Occipital lobe (tissue), 2 donors: ENCODE measurements around the gene KIF2C. TPM values are rescaled to one million over a fixed set of nuclear protein-coding genes. Genes with fewer than 3 reads are reported as not detected.

Experiments used
- DNase-seq: peaks from one replicate; lab custom pipeline; 2025; lab: John Stamatoyannopoulos, UW
- total RNA-seq: library from RNA; depleted of rRNA; stranded (reverse); fragments of >200 nt; gene quantifications from one replicate; pipeline ENCODE4 v1.2.3, GENCODE V29; 2014

Gene KIF2C
- total RNA-seq, 1 donor from 2014 or later = 2.5 TPM

DNA sequence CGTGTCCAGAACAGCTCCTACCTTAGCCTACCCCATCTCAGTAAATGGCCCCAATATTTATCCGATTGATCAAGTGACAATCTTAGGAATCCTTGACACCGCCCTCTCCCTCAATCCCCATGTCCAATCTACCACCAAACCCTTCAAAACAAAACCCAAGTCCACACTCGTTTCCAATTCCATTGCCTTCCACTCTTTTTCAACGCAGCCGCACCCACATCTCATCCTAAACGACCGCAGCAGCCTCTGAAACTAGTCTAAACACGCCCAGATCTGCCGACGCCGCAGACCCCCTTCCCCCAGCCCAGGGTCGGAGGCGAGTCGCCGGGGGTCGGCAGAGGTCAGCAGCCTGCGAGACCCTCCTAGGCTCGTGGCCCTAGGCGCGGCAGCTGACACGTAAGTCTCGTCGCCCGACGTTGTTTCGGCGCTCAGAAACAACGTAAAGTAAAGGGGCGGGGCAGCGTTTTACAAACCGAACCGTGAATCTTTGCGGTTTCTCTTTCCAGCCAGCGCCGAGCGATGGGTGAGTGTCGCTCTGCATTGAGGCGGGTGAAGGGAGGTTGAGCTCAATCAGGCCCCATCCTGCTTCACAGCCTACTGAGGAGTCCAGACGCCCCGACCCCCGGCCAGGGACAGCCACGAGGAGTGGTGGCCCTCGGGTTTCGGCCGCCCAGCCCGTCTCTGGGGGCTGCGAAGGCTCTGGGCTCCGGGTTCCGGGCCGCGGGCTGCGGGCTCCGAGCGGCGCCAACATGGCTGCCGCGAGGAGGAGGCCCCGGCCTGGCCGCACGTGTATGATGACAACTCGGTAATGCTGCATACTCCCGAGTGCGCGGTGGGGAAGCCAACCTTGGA, 35.7 kb downstream of the KIF2C start, which contains the start of gene RPS8:
TSS of gene RPS8 (plus strand) at position 463 of the 852 bp plus-strand sequence. CDS start at position 520, 57 bp downstream.
- peak; percentile 86 for DNase-seq

DNA sequence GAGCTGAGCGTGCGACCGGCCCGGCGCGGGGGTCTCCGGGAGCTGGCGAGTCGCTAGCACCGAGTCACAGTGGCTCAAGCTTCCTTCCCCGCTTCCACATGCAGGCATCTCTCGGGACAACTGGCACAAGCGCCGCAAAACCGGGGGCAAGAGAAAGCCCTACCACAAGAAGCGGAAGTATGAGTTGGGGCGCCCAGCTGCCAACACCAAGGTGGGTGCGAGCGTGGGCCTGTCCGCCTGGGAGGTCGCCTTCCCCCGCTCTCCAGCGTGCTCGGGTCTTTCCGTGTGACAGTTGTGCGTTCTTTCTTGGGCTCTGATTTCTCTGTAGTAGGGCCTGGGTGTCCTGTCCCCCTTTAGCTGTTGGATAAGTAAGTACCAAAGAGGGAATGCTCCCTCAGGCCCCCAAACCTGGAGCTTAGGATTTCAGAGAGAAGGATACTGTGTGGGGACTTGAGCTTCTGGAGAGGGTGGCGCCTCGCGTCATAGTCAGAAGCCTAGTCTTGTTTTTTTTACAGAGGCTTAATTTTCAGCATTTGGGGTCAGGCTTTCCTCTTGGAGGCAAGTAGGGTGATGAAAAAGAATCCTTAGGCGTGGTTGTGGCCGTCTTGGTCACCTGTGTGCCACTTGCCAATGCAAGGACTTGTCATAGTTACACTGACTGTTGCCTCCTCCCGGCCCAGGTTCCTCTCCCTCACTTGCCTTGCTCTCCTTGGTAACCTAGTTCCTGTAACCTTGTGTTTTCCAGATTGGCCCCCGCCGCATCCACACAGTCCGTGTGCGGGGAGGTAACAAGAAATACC, 36.5 kb downstream of the KIF2C start:
- no peak for DNase-seq

DNA sequence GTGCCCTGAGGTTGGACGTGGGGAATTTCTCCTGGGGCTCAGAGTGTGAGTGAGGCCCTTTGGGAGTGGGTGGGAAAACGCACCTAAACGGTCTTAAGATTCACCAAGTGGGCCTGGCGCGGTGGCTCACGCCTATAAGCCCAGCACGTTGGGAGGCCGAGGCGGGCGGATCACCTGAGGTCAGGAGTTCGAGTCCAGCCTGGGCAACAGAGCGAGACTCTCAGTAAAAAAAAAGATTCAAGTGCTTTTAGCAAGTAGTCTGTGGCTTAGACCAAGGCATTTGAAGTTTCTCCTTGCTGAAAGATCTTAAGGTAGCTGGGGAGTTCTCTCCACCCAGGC, 37.1 kb downstream of the KIF2C start:
- DNase-seq = no peak

DNA sequence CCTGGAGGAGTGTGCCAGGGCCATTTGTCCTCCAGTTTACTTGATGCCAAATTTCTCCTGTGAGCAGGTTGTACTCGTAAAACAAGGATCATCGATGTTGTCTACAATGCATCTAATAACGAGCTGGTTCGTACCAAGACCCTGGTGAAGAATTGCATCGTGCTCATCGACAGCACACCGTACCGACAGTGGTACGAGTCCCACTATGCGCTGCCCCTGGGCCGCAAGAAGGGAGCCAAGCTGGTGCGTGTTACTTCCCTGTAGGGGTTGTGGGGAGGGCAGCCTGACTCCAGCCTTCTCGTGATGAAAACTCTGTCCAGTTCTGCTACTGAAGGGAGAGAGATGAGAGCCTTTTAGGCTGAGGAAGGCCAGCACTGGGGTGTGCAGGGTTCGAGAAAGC, 37.9 kb downstream of the KIF2C start:
- no peak for DNase-seq

DNA sequence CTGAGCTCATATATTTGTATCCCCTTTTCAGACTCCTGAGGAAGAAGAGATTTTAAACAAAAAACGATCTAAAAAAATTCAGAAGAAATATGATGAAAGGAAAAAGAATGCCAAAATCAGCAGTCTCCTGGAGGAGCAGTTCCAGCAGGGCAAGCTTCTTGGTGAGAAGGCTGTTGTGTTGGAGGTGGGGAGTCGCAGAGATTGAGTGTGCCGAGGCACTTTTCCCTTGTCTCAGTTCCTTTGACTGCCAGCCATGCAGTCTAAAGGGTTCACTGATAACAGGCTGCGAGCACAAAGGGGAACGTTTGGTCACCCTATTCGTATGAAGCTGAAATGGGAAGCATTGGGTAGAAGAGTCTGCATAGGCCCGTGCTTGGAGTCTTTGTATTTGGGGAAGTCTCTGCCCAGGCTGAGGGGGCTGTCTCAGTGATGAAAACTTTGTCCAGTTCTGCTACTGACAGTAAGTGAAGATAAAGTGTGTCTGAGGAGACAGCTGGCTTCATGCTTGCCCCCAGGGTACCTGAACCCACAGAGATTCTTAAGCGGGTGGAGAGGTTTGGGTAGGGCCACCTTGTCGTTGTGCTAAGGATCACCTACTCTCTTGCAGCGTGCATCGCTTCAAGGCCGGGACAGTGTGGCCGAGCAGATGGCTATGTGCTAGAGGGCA, 38.5 kb downstream of the KIF2C start:
- DNase-seq = no peak

DNA sequence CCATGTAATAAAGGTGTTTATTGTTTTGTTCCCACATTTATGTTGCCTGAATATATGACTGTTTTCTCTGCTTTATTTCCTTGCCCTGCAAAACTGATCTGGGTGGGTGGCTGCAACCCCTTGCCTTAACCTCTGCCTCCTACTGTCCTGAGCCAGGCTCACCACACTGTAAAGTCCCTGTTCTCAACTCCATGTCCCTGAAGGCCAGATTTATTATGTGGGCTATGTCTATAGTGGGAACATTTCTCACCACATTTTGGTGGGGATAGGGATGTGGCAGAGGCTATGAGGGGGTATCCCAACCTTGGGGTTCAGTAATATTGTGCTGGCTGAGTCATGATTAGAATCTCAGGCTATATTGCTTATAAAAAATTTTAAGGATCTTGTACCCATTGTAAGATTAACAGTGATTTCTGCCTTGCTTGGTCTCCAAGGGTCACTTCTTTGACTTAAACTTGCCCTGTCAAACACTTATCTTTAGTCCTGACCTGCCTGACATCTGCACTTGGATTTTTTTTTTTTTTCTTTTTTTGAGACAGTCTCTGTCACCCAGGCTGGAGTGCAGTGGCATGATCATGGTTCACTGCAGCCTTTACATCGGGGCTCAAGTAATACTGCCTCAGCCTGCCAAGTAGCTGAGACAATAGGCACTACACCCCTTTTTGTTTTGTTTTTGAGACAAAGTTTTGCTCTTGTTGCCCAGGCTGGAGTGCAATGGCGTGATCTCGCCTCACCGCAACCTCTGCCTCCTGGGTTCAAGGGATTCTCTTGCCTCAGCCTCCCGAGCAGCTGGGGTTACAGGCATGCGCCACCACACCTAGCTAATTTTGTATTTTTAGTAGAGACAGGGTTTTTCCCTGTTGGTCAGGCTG, 39.3 kb downstream of the KIF2C start:
- no peak for DNase-seq

DNA sequence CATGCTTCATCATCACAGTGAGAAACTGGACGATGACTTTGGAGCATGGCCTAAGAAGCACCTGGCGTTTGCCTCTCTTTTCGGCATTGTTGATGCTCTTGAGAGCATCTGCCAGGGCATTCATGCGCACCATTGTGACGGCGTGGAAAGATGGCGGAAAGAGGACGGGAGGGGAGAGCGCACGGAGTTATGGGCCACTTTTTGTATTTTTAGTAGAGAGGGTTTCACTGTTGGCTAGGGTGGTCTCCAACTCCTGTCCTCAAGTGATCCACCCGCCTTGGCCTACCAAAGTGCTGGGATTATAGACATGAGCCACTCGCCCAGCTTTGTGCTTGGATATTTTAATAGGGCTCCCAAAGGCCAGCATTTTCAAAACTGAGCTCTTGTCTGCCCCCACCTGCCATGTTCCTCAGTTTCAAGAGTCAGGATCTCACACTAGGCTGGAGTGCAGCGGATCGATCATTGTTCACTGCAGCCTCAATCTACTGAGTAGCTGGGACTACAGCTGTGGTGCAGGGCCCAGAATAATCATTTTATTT, 41.0 kb downstream of the KIF2C start:
- no peak for DNase-seq

DNA sequence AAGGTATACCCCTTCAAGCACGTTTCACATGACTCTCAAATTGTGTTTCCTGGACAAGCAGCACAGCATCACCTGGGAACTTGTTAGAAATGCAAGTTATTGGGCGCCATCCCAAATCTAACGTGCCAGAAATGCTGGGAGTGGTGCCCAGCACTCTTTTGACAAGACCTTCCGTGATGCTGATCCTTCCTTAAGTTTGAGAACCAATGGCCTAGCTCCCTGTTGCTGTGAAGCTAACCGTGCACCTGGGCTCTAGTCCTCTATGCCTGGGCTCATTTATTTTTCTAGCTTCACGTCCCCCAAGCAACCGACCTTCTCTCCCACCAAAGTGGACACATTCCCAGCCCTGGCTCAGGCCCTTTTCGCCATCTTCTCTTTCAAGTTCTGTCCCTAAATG, 44.1 kb downstream of the KIF2C start:
- no peak for DNase-seq

DNA sequence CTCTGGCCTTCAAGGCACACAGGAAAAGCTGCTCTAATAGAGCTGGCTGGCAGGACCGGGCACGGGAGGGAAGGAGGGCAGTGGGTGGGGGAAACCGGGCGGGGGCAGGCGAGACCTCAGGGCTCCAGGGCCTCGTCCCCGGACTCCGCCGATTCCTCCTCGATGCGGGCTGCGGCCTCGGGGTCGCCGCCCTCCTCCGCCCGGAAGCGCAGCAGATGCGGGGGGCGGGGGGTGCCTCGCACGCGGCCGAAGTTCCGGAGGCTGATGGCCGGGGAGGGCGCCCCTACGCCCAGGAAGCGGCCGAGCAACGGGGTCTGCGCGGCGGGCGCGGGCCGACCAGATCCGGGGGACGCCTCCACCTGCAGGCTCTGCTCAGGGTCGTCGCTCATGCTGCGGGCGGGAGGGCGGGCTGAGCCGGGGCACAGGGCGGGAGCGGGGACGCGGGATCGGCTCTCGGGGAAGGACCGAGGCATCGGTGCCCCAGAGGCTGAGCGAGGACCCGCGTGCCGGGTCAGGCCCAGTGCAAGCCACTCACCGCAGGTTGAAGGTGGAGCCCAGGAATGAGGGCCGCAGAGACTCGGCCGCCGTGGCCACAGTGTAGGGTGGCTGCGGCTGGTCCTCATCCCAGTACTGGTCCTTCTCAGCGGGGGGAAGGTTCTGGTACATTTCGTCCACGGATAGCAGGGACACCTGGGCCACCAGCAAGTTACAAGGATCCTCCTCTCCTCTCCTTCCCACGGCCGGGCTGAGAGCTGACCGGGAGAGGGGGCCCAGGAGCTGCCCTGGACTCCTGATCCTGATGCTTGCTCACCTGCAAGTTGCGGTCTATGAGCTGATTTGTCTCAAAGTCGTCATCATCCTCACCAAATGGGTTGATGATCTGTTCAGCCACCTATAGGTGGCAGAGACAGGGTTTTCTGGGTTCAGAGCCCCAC, 44.7 kb downstream of the KIF2C start:
- DNase-seq = no peak

DNA sequence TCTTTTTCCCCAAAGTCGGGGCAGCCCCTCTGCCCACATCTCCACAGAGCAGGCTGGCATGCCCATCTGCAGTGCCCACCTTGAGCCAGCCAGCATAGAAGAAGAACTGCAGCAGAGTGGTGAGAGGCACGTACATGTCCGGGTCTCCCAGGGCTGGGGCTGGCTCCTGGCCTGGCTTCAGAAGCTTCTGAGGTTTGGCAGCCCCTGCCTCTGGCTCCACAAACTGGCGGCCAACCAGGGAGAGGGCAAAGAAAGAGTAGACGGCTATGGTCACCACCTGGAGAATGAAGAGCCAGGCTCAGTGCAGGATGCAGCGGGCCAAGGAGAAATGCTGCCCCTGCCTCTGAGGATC, 45.4 kb downstream of the KIF2C start:
- DNase-seq = no peak

DNA sequence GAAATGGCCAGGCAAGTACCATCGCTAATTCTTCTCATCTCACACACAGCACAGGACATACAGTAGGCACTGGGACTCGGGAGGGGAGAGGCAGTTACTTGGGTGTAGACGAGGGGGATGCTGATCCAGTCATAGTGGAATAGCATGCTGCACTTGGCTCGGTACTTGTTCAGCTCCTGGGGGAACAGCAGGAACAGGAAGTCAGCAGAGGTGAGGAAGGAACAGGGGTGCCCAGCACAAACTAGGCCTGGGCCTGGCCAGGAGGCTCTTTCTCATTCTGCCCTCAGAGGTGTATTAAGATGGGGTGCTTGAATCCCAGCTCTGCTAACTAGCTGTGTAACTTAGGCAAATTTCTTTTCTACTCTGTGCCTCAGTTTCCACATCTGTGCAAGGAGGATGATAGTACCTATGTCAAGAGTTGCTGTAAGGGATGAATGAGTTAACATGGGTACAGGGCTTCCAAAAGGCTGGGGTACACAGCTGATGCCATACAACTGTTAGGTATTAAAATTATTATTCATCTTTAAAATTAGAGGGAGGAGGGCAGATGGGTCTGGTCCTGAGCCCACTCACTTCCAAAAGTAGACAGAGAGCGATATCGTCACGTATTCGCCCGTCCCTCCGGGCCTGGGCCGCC, 46.0 kb downstream of the KIF2C start:
- no peak for DNase-seq

DNA sequence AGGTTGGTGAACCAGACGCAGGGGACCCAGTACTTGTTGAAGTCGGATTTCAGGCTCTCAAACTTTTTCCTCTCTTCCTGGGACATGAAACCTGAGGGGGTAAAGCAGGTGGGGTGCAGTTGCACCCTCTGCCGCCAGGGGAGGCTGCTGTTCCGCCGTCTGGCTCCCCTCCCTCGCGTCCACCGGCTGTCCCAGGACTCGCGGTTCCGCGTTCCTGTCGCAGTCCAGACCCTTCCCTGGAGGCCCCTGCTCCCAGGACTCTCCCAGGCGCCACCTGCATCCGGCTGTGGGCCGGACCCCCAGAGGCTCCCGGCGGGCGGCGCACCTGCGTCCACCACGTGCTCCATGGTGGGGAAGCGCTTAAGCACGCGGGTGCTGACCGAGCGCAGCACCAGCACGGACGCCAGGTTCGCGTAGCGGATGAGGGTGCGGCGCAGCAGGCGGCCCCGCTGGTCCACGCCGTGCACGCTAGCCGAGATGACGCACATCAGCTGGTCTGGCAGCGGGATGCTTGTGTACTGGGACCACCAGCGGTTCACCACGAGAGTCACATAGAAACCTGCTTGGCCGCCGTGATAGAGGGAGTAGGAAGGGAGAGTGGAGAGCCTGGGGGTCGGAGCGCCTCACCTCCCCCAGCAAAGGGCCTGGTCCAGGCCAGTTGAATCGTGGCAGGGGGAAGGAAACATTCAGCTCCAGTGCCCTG, 46.7 kb downstream of the KIF2C start:
- DNase-seq = no peak

DNA sequence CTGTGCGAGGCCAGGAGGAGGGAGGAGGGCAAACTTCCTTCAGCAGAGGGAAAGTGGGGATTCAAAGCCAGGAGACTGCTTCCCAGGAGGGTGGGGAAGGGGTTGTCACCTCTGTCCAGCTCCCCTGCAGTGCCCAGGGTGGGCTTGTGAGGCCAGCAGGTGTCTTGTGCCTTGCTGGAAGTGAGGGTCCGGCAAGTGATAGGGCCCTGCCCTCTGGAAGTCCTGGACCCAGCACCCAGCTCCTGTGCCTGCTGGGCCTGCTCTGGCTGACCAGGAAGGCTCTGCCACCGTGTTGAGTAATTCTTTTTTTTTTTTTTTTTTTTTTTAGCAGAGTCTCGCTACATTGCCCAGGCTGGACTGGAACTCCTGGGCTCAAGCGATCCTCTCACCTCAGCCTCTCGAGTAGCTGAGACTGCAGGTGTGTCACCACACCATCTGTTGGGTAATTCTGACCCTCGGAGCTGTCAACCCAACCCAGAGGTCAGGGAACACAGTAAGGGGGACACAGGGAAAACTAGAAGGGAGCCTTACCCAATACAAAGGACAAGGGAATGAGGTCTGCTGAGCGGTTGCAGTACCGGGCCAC, 47.3 kb downstream of the KIF2C start:
- no peak for DNase-seq

DNA sequence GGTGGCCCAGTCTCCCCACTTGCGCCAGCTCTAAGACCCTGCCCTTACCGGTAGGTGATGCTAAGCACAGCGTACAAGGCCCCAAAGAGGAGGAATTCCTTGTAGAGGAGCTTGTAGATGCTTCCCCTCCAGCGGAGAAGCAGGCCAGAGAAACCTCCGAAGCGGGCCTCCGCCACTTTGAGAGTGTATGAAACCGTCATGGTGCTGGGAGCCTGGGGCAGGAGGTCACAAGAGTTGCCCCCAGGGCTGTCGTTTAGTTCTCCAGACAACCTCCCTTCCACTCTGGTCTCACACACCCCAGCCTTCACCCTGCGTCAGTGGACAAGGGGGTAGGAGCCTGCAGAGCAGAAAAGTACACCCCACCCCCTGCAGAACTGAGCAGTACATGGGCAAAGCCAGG, 47.9 kb downstream of the KIF2C start:
- no peak for DNase-seq

DNA sequence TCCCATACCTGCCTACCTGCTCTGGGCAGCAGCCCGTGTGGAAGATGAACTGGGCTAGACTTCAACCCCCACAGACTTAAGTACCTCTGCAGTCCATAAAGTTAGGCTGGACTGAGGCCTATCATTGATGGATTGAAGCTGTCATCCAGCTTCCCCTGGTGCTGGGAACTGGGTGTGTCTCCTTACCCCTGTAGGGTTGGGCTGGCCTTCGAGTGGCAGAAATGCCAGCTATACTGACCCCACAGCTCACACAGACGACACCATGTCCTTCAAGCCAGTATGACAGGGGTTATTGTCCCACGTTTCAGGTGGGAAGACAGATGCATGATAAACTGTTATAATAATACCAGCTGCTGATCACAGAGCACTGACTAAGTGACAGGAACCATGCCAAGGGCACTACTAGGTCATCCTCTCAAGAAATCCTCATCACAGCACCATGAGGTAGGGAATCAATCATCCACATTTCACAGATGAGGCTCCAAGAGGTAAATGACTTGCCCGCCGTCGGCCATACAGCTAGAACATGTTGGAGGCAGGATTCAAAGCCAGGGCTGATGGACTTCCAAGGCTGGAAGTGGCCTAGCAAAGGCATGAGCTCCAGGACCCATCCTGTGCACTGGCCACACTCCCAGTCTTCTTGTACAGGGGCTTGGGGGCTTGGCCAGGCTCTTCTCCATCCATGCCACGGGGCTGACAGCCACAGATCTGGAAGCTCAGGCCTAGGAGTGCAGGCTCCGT, 48.7 kb downstream of the KIF2C start, which contains the start of gene BEST4:
TSS of gene BEST4 (minus strand) at position 51 of the 741 bp plus-strand sequence. CDS start 465 bp downstream, outside the sequence.
- no peak for DNase-seq

DNA sequence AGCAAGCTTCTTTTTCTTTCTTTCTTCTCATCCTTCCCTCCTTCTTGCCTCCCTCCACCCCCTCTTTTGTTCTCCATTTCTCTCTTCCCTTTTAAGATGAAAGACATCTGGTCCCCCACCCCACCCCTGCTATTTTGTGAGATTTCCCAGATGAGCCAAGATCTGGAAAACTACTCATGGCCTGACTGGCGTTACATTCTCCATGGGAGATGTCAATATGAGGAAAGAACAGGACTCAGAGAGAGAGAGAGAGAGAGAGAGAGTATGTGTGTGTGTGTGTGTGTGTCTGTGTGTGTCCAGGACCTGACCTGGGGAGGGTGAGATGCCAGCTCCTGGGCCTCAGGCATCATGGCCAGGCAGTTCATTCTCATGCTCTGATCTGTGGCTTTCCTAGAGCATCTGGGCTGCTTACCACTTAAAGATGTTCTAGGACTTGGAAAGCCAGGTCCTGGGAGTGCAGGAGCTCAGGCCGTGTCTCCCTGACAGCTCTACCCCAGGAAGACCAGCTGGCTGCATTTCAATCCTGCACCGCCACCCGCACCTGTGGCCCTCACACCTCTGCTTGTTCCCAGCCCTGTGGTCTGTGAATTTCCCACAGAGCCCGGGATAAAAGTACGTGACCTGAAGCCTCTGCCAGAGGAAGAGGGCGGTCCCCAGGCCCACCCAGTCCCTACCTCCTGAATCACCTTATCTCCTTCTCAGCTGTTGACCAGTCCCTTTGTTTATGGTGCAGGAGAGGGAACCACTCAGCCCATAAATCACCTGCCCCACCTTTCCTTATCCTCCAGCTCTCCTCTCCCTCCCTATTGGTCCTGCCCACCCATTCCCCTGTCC, 51.5 kb downstream of the KIF2C start:
- no peak for DNase-seq
